GM19463 (cell line): ENCODE data around the gene RALB.
"Not testable (repeated sequence)": the region's sequence is repeated elsewhere in the genome, so short reads cannot be mapped to it uniquely, and the experiment has no call there.

Experiments
- ATAC-seq: cut with Tn5 transposase; IDR thresholded peaks from one replicate; pipeline ENCODE4 v1.9.1; 2021; ENCODE audit warnings: mild to moderate bottlenecking, moderate library complexity; ENCODE audit not compliant: unreplicated experiment

RALB gene

DNA sequence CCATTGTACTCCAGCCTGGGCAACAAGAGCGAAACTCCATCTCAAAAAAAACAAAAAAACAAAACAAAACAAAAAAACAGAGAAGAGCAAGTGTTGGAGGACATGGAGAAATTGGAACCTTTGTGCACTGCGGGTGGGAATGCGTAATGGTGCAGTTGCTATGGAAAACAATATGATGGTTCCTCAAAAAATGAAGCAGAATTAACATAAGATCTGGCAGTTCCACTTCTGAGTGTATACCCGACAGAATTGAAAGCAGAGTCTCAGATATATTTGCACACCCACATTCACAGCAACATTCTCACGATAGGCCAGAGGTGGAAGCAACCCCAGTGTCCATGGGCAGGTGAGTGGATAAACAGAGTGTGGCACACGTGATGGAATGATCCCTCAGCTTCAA lies 11.0 kb upstream of the RALB start:
- ATAC-seq, result no peak

DNA sequence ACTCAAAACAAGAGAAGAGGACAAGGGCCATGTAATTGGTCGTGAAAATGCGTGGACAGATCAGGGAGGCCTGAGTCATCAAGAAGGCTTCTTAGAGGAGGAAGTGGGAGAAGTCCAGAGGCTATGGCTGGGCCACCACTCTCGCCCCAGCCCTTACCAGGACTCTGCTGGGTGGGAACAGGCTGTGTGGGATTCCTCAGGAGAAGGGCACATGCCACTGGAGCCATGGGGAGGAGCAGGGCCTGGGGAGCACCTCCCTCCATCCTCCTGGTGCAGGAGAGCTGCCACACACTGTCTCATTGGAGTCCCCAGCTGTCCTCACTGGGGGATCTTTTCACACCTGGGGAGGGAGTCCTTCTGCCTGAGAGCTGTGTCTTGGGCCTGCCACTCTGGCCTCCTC lies 9.4 kb upstream of the RALB start:
- ATAC-seq, result no peak

DNA sequence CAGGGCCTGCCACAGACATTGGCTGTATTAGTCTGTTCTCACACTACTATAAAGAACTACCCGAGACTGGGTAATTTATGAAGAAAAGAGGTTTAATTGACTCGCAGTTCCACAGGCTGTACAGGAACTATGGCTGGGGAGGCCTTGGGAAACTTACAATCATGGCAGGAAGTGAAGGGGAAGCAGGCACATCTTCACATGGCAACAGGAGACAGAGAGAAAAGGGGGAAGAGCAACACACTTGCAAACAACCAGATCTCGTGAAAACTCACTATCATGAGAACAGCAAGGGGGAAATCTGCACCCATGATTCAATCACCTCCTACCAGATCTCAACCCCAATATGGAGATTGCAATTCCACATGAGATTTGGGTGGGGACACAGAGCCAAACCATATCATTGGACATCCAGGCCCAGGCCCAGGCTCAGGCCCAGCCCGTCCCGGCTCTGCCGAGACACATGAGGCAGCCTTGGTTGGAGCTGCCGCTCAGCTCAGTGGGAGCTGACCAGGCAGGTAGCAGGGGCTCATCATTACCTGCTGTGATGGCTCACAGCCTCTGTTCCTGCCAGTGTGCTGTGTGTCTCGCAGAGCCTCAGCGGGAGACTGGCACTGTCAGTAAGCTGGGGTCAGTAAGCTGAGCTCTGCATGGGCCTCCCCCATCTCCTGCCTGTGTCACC lies 8.6 kb upstream of the RALB start:
- ATAC-seq, result no peak

DNA sequence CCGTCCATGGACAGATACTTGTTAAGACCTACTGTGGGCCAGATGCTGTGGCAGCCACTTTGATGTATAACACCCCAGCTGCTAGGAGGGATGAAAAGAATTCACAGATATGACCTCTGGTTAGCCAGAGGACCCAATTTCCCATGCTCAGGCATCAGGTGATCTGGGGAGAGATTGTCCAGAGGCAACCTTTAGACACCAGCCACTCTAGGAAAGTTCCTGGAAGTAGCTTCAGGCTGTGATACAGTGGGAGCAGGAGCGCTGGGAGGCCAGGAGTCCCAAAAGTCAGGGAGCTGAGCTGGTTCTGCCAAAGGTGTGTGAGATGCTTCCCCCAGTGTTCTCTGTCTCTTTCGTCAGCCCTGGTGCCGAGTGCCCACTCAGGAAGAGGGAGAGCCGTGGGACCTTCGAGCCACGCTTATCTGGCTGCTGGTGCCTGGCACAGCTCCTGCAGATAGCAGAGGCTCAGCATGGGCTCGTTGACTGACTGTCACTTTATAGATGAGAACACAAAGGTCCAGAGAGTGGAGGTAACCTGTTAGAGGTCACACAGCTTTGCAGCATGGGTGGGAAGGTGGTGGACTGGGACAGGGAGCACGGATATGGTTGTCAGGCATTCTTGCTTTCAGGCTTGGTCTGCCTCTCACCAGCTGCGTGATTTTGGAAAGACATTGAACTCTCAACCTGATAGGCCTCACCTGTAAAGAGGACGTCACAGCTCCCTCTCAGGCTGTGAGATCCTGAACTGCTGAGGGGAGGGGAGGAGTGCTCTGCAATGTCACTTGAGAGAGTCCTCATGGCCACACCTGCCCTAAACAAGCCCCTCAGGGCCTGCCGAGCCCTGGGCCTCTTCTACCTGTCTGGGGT lies 7.8 kb upstream of the RALB start:
- ATAC-seq, result no peak

DNA sequence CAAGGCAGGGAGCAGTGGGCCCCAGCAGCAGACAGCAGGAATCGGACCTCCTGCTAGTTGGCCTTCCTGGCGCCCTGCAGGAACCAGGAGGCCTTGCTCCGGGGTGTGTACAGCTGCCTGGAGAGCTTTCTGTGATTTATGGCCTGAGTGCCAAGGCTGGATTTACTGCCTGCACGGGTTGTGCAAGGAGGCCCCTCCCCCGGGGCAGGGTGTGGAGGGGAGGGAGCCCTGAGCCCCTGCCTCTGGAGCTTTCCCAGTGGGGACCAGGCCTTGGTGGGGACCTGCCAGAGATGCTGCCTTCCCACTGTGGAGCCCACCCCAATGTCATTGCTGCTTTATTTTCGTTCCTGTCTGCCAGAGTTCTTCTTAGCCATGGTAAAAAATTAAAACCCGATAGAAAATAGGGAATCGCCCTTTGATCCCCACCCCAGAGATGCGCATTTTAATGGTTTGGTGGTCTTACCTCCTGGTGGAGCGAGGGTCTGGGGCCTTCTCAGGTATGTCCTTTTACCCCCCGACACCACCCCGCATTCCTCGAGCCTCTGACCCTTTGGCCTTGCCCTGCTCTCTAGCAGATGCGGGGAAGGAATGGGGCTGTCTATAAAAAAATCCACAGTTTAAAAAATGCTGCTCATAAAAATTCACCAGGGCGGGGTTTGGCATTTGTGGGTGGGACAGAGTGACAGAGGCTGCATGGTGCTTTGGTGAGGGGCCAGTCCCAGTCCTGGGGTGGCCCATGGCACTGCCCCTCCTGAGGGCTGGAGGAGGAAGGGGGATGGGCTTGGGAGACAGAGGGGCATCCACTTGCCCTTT lies 6.9 kb upstream of the RALB start:
- no peak for ATAC-seq

DNA sequence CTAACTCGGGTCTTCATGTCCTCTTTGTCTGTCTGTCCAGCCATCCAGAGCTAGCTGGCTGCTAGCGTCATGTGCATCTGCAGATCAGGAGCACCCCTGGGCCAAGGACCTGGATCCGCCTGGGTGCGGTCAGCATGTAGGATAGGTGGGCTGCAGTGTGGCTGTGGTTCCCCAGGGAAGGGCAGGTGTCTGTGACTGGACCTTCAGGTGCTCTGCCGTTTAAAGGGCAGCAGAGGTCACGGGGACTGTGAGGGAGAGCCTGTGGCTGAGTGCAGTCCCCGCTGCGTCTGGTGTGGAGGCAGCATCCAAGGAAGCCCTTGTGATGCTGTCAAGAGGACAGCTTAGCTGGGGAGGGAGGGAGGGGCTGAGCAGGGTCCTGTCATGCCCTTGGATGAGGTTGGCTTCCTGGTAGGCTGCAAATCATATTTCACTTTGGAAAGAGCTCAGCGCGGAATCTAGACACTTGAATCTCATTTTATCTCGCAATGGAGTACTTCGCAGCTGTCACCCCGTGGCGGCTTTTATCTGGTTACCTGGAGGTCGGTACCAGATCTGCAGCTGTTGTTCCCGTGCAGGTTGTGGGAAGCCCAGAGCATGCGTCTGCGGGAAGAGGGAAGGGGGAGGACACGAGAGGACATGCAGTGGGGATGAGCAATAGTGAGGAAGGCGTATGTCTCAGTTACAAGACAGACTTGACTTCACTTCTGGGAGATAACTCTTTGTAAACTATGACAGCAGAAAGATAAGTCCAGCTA lies 5.9 kb upstream of the RALB start:
- no peak for ATAC-seq

DNA sequence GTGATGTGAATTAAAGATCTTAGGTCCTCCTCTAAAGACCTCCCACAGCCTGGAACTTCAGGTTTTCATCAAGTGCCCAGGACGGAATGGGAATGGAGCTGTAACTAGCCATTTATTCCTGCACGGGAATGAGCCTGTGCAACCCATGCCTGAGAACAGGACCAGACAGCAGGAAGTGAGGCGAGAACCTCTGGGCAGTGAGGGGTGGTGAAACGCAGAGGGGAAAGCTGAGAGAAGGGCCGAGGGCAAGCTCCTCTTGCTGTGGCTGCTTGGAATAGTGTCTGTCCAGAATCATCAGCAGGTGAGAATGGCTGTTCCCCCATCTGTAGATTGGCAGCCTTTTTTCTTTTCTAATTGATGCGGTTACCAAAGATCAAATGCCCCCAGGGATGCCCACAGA lies 4.8 kb upstream of the RALB start:
- ATAC-seq, result no peak

DNA sequence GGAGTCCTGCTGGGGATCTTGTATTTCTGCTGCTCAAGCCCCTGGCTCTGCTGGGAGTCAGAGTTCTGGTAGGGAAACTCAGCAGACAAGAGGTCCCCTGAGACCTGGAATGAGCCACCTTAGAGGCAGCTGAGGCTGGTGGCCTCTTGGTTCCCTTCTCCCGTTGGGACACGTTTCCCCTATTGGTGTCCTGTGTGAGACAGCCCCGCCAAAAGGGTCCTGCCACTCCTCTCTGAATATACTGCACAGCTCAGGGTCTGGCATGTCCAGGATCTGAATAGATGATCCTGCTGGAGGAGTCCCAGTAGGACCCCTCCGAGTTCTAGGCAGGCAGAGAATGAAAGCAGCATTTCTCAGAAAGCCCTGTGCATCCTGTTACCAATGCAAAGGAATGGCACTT lies 2.0 kb upstream of the RALB start:
- ATAC-seq, result no peak

DNA sequence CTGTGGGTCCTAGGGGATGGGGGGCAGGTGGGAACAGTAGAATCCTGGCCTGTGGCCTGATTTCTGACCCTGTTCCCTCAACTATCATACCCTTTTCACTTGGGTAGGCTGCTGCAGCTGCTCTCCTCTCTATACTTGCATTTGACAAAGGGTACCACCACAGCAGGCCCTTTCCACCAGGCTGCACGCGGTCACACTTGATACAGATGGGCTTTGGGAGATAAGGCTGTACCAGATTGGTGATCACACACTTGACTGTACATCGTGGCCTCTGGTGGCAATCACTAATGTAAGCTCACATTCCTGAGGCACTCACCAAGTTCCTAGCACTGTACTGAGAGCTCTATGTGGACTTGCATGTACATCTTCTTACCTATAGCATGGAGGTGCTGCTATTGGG lies 1.6 kb upstream of the RALB start:
- no peak for ATAC-seq

DNA sequence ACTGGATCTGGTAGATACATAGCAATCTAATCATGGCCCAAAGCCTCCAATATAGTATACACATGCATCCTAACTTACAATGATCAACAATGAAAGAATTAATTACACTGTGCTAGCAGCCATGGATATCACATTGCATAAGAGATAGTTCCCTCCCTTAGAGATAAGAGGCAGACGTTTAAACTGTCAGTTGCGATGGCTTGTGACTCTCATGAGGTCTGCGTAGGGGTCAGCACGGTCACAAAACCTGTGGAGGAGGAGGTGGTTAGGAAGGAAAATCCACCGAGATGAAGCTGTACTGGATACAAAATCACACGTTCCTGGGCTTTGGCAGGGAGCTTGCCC lies 800 bp upstream of the RALB start:
- no peak for ATAC-seq

DNA sequence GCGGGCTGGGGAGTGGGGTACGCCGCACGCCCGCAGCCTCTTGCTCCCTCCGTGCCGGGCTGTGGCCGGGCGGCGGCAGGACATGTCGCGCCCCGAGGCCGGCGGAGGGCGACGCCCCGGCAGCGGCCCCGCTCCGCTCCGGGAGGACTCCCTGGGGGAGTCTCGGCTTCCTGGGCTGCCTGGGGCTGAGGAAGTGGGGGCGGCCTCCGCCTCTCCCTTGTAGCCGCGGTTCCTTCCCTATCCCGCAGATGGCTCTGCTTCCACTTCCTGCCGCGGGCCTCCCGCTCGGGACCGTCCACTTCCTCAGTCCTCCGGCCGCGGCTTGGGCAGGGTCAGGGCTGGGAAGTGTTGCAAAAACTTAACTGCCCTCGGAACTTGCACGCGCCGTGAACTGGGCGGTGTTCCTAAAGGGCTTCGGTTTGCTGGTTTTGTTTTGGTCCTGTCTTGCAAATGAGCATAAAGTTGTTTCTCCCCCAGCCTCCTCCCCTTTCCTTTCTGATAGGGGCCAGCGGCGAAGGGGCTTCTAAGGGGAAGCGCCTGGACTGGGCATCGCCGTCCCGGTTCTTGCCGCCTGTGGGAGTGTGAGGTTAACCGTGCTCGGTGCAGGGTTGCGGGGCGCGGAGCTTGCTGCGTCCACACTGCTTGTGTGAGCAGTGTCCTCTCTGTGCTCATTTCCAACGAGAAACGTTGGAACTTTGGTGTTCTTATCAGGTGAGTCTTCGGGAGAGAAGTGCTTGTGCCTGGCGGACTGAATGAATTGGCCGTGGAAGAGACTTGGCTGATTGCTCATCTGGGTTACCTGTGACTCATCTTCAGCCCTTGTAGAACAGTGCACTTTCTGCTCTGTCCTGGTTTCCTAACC lies 600 bp downstream of the RALB start:
- peak; percentile 30 for ATAC-seq

DNA sequence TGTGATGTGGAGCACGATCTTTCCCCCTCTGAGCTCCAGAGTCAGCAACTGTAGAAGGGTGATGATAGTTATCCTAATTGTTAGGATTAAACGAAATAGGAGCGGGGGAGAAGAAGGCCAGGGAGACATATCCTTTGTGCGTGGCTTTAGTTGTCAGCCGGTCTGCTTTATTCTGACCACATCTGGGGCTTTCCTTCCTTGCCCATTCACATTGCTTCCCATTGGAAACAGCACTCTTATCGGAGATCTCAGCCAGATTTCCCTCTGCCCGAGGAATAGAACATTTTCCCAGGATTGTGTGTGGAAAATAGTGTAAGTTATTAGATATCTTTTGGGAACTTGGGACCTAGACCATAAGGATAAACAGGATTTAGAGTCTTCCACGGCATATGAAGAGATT lies 1.5 kb downstream of the RALB start:
- ATAC-seq, result no peak

DNA sequence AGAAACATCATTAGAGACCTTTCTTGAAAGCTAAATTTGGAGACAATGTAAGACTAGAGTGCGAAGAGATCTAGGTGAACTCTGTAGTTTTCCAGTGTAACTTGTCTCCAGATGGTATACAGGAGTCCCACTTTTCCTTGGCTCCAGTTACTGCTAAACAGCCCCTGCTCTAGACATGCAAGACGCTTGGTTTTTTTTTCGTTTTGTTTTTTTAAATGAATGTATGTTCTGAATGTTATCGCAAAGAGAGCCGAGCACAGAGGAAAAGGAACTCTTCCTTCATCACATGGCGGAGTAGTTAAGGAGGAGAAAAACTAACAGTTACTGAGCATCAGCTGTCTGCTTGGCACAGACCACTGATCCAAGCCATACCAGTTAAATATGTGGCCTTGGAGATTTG lies 2.4 kb downstream of the RALB start:
- no peak for ATAC-seq

DNA sequence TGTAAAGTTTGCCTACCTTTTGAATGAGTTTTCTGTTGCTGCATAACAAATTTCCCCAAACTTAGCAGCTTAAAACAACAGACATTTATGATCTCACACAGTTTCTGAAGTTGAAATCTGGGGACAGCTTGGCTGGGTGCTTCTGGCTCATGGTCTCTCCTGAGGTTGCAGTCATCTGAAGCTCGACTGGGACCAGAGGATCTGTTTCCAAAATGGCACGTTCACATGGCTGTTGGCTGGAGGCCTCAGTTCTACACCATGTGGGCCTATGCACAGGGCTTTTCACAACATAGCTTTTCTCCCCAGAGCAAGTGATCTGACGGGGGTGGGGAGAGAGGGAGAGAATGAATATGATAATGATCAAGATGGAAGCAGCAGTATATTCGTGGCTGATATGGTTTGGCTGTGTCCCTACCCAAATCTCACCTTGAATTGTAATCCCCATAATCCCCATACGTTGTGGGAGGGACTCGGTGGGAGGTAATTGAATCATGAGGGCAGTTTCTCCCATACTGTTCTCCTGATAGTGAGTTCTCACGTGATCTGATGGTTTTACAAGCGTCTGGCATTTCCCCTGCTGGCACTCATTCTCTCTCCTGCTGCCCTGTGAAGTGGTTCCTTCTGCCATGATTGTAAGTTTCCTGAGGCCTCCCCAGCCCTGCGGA lies 3.5 kb downstream of the RALB start:
- ATAC-seq, result no peak

DNA sequence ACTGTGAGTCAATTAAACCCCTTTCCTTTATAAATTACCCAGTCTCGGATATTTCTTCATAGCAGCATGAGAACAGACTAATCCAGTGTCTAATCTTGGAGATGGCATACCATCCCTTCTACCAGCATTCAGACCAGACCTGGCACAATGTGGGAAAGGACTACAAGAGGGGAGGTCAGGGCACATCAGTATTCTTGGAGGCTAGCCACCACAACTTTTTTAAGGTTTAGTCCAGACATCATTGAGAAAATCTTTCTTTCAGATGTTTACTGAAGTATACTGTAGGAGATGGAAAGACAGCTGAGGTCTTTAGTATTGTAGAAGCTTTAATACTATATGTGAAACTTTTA lies 4.0 kb downstream of the RALB start:
- no peak for ATAC-seq

DNA sequence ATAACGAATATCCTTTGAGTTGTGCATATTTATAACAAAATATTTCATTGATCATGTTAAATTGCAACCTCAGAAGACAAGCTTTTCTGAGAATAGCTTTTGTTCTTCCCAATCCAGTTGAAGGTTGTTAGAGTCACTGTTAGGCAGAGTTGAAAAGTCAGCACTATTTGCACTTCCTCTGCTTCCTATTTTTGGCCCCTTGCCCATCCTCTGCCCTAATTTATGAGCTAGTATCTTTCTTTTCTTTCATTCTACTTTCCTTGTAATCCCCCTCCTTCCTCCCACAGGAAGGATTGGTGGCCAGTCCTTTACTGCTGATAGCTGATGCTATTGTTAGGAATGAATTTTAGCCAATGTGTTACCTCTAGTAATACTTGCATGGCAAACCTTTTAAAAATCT lies 4.9 kb downstream of the RALB start:
- no peak for ATAC-seq

DNA sequence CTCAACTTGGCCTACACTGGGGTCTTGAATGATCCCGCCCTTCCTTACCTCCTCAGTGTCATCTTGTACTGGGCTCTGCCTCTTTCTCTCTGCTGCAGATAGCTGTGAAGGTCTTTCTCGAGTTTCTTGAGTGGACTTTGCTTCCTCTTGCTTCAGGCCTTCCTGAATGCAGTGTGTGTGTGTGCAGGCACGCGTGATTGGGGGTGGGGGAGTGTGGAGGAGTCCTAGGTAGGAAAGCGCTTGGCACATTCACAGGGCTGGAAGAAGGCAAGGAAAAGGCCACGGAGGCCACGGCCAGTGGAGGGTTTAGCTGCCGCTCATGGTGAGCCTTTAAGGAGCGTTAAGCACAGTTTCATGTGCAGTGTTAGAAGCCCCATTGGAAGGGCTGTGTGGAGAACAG lies 5.5 kb downstream of the RALB start:
- no peak for ATAC-seq

DNA sequence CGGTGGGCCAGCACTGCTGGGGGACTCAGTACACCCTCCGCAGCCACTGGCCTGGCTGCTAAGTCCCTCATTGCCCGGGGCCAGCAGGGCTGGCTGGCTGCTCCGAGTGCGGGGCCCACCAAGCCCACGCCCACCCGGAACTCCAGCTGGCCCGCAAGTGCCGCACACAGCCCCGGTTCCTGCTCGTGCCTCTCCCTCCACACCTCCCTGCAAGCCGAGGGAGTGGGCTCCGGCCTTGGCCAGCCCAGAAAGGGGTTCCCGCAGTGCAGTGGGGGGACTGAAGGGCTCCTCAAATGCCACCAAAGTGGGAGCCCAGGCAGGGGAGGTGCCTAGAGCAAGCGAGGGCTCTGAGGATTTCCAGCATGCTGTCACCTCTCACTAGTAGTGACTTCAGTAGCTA lies 7.3 kb downstream of the RALB start:
- ATAC-seq, result not testable (repeated sequence)

DNA sequence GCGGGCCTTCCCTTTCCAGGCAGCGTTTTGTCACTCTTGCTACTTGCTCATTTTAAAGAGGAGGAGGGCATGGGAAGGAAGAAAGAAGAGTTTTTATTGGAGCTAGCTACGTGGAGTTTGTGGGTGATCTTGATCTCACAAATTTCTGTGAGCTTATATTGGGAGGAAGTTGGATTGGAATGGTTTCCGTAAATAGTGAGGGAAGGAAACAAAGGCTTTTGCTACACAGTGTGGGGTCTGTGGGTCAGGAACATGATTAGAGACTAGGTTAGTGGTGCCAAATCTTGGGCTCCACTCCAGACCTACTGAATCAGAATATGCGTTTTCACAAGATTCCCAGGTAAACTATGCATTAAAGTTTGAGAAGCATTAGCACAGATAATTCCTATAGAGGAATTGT lies 8.1 kb downstream of the RALB start:
- no peak for ATAC-seq
